Kidney glomerular epithelial cell (primary cell): ENCODE measurements around the gene ZSWIM3.

ENCODE experiments used
- DNase-seq: peaks from one replicate; lab custom pipeline; 2025; lab: John Stamatoyannopoulos, UW

Gene ZSWIM3

DNA sequence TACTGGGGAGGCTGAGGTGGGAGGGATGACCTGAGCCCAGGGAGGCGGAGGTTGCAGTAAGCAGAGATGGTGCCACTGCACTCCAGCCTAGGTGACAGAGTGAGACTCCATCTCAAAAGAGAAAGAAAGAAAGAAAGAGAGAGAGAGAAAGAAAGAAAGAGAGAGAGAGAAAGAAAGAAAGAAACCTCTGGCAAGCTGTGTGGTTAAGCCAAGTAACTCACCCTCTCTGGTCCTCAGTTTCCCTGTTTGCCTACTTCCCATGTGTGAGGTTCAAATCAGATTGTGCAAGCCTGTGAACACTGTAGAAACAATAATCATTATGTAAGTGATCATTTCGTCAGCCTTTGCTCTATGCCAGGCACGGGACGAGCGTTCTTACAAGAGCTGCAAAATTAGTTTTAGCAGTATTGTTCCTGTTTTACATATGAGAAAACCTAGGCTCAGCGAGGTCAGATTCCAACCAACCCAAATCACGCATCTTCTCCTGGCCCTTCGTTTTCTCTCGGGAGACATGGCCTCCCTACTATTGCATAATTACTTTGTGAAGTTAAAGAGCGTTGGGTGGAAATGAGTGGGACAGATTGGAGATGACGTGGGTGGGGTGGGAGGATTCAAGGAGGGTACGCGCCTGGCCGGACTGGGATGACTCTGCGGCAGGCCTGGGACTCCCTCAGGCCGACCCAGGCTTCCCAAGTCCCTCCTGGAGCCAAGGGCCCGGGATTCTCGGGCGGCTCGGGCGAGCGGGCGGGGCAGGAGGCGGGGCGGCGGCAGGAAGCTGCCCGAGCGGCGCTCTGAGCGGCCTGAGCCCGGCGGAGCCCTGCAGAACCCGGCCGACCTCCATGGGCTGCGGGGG lies 24.2 kb upstream of the ZSWIM3 start, which contains the start of gene SNX21:
Gene SNX21 (plus strand): TSS at position 770 of the 853 bp plus-strand sequence. CDS start 121 bp downstream, outside the sequence.
- peak; percentile 84 for DNase-seq

DNA sequence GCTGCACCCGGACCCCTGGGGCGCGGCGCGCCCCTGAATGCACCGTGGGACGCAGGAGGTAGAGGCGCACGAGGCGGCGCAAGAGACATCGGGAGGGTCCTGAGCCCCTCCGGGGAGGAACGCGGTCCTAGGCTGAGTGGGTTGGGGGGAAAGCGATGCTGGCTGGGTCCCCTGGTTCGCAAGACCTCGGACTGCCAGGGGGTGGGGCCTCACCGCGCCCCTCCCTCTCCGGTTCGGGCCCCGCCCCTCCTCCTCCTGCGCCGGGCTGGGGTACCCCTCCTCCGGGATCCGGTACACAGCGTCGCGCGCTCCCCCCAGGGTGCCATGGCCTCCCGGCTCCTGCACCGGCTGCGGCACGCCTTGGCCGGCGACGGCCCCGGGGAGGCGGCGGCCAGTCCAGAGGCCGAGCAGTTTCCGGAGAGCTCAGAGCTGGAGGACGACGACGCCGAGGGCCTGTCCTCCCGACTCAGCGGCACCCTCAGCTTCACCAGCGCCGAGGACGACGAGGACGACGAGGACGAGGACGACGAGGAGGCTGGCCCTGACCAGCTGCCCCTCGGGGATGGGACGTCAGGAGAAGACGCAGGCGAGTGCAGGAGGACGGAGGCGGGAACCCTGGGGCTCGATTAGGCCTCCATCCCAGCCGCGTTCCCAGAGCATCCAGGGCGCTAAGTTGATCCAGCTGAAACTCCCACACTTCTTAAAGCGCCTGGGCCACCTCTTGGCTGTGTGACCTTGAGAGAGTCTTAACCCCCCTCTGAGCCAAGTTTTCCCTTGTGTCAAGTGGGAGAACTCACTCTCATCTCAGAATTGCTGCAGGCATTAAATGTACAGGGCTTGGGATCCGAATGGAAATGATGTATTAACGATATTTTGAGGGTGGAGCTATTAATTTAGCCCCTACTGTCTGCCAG lies 23.3 kb upstream of the ZSWIM3 start:
- peak; percentile 36 for DNase-seq

DNA sequence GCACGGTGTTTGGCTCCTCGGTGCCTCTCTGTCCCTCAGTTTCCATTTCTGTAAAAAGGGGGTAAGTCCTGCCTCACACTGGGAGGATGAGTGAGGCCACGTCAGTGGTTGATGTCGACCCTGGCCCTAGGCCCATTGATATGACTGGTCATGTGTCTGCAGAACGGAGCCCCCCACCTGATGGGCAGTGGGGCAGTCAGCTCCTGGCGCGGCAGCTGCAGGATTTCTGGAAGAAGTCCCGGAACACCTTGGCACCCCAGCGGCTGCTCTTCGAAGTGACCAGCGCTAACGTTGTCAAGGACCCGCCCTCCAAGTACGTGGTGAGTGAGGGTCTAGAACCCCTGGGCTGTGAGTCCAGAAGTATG lies 22.6 kb upstream of the ZSWIM3 start:
- no peak for DNase-seq

DNA sequence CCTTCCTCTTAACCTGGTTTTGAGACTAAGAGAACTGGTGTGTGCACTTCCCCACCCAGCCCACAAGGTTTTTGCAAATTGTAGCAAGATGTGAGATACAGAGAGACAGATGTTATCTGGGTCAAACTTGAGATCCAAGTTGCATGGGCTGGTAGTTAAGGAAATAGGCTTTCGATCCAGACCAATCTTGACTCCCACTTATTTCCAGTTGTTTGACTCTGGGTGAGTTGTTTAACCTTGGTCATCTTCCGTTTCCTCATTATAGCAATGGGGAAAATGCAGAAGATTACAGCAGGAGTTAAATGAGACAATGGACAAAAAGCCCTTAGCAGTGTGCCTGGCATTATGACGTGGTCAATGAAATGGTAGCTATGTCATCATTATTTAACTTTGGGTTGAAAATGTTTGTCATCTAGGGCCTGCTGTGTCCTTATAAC lies 22.1 kb upstream of the ZSWIM3 start:
- DNase-seq: no peak

DNA sequence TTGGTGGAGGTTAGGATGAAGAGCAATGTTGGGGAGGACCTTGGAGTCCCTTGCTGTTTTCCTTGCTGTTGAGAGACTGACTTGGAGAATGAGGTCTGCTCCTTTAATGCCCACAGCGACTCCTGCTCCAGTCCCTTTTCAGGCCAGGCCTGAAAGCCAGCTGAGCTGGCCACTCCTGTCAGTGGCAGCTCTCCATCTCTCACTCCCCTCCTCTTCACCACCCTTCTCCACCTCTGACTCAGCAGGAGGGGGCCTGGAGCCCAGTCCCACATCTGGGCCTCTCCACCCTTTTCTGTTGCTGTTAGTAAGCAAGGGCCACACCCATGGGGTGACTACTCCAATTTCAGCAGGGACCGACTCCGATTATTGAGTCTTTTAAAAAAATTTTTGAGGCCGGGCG lies 21.6 kb upstream of the ZSWIM3 start:
- DNase-seq: no peak

DNA sequence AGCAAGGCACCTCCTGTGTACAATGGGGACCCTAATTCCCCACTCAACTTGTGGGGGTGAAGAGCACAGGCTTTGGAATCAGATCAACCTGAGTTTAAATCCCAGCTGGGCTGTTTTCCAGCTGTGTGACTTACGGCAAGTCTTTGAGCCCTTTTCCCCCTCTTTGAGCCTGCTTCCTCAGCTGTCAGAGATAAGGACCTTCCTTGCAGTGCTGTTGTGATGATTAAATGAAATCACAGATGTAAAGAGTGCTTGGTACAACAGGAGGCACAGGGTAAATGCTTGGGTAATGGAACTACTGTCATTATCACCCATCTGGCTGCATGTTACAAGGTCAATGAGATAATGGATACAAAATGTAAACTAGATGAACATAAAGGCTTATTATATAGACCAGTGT lies 20.6 kb upstream of the ZSWIM3 start:
- DNase-seq: no peak

DNA sequence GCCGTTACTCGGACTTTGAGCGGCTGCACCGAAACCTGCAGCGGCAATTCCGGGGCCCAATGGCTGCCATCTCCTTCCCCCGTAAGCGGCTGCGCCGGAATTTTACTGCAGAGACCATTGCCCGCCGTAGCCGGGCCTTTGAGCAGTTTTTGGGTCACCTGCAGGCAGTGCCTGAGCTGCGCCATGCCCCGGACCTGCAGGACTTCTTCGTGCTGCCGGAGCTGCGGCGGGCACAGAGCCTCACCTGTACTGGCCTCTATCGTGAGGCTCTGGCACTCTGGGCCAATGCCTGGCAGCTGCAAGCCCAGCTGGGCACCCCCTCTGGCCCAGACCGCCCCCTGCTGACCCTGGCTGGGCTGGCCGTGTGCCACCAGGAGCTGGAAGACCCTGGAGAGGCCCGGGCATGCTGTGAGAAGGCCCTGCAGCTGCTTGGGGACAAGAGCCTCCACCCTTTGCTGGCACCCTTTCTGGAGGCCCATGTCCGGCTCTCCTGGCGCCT lies 16.7 kb upstream of the ZSWIM3 start:
- no peak for DNase-seq

DNA sequence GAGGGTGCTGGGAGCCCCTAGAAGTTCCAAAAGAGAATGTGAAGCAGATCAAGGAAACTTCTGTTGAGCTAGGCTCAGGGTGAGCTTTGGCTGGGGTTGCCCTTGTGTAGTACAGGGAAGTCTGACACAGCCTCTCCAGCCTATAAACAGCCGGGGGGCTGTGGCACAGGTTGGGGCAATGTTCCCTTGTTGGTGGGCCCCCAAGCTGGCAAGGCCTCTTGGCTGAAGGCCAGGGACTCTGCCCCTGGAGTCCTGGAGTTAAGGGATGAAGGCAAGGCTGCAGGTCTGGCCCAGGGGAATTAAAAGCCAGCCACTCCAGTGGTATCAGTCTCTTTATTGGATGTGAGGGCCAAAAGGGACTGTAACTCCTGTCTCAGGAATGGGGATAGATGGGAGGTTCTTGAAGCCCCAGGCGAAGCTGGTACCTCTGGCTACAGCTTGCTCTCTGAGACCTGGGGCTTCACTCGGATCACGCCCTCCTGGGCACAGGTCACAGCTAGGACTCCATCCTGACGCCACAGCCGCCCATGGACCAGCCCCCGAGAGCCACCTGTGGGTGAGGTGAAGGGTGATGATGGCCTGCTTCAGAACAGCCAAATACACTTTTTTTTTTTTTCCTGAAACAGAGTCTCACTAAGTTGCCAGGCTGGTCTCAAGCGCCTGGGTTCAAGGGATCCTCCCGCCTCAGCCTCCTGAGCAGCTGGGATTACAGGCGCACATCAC lies 15.8 kb upstream of the ZSWIM3 start:
- no peak for DNase-seq

DNA sequence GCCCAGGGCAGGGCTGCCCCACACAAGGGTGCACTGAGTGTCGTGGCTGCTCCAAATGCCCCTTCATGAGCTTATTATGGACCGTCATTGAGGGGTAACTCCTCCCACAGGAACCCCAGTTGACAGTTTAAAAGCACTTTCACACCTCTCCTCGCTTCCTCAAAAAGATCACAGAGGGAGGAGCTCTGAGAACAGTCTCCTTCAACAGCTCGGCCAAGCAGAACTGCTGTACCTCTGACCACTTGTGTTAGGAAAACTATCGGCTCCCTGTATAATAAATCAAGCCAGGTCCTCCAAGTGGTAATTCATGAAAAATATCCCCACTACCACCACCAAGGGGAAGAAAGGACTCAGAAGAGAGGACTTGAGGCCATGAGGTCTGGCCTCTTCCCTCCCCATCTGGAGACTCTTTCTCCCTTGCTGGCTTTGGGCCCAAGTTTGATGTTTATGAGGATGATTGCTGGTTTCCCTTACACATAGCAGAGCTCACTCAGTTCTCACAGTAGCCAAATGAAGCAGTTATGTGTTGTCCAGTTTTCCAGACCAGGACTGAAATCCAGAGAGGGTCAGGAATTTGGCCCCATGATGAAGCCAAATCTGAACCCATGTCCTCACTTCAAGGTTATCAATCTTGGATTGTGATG lies 15.1 kb upstream of the ZSWIM3 start:
- DNase-seq: no peak

DNA sequence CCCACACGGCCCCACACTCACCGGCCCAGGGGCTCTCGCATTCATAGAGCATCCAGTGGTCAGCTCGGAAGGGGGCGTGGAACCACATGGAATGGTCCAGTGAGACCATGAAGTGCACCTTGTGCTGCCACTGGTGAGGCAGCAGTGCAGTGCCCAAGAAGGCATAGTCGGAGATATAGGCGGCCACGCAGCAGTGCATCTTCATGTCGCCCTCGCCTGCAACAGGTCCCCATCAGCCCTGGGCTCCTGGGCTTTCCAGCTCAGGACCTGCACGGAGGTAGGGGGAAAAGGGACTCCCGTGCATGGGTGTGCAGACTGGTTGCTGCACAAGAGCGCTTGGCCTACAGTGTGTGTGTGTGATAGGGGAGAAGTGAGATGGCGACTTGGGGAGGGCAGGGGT lies 13.9 kb upstream of the ZSWIM3 start:
- no peak for DNase-seq

DNA sequence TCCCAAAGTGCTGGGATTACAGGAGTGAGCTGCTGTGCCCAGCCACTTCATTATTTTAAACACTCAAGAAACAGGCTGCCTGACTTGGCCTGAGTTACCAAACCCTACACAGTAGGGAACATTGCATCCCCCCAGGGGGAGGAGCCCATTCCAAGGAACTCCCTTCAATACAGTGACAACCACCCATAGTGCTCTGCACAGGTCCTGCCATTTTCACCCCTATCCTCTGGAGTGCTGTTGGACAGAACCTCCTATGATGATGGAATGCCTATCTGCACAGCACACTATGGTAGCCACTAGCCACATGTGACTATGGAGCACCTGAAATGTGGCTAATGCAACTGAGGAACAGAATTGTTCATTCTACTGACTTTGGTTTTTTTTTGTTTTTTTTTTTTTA lies 12.0 kb upstream of the ZSWIM3 start:
- DNase-seq: no peak

DNA sequence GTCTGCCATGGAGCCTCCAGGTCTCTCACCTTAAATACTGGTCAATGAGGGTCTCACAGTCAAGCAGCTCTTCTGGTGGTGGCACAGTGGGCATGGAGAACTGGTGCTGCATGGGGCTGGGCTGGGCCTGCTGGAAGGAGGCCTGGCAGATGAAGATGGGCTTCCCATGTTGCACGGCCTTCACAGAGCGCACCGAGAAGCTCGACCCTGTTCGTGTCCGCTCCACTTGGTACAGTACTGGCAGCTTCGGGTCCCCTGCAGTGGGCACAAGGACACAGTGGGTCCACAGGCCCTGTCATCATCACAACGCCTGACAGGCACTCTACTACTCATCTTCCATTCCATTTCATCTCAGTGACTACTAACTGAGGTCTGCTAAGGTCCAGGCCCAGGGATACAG lies 9.0 kb upstream of the ZSWIM3 start:
- DNase-seq: no peak

DNA sequence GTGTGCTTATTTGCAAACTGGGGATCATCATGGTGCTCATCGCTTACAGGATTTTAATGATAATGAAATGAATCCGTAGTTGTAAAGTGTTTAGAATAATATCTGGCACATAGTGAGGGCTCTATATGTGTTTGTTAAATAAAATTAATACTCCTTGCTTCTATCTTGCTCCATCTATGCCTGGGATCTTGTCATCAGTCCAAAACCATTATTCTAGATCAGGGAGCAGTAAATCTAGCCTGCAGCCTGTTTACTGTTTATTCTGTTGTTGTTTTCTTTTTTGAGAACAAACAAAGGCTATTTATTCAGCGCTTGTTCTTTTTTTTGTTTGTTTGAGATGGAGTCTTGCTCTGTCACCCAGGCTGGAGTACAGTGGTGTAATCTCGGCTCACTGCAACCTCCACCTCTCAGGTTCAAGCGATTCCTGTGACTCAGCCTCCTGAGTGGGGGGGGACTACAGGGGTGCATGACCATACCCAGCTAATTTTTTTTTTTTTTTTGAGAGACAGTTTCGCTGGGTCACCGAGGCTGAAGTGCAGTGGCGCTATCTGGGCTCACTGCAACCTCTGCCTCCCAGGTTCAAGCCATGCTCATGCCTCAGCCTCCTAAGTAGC lies 8.3 kb upstream of the ZSWIM3 start:
- DNase-seq: no peak

DNA sequence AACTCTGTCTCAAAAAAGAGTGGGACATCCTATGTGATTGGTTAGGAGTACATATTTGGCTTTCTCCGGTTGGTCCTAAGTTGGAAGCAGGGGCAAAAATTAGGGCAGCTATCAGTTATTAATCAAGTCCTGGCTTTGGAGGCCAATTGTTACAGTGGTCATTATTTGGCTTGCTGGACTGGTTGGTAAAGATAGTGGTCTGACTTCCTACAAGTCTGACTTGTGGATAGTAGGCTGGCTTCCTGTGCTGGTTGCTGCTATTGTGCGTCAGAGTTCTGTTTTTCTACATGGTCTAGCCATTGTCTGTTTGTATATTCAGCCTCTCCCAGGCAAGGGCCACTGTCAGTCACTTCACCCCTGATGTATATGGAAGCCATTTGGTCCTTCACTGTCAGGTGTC lies 7.2 kb upstream of the ZSWIM3 start:
- DNase-seq: no peak

DNA sequence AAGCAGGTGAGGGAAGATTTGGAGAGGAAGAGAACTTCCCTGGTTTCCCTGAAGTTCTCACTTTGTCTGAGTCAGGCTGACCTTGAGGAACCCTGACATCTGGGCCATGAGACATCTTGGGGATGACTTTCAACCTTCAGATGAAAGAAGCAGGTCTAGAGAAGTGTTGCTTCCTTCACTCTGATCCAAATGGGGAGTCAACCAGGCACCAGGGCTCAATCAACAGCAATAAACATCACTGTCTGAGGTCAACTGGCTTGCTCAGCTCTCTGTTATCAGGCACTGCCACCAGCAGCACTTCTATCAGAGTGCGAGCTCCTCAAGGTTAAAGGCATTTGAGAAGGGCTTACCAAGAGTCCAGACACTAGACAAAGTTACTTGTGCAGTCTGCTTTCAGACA lies 6.5 kb upstream of the ZSWIM3 start:
- no peak for DNase-seq

DNA sequence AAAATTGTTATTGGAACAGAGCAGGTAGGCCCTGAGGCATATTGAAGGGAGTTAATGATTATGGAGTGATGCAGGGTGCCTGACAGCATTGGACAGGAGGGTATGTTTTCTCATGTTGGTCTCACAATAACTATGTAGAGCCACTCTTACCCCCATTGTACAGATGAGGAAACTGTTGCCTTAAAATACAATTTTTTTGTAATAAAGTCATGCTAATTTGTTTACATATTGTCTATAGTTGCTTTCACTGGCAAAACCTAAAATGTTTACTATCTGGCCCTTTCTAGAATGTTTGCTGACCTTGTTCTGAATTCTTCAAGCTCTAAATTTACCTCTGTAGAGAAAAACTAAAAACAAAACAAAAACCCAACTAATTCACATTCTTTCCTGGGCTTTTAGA lies 5.9 kb upstream of the ZSWIM3 start:
- DNase-seq: no peak

DNA sequence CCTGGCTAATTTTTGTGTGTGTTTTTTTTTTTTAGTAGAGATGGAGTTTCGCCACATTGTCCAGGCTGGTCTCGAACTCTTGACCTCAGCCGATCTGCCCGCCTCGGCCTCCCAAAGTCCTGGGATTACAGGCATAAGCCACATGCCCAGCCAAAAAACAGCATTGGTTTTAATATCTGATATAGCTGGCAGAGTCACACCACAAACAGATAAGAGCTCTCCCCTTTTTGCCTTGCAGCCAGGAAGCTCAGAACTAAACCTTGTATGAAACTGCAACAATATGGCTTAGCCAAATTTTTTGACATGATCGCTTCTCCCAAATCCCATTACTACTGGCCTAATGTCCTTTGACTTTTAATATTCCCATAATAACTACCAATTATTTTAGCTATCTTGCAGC lies 5.1 kb upstream of the ZSWIM3 start:
- no peak for DNase-seq

DNA sequence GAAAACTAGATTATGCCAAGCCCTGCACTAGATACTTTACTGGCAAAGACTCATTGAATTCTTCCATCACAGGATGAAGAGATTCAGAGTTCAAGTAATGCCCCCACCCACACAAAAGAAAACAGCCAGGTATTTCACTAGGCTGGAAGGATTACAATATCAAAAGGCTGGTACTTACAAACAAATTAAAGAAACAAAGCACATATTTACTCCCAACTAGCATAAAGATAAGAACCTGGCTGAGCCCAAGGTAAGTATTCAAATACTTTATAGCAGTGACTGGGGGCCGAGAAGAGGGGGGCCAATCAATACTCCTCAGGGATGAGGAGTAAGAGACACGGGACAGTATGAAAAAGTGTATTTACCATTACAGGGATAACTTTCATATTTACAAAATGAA lies 3.9 kb upstream of the ZSWIM3 start:
- no peak for DNase-seq

DNA sequence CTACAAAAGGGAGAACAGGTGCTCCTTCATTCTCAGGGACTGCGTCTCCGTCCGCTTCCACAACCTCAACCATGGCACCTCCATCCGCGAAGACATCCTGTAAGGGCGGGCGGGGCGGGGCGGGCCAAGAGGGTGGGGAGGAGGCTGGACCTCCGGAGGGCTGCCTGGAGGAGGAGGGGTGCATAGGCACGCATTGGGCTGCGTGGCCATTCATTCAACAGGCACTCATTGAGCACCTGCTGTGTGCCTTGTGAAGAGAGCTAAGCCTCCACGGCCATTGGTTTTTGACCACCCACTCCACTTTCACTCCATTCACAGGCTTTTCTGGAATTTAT lies 435 bp downstream of the ZSWIM3 start:
- DNase-seq: no peak

DNA sequence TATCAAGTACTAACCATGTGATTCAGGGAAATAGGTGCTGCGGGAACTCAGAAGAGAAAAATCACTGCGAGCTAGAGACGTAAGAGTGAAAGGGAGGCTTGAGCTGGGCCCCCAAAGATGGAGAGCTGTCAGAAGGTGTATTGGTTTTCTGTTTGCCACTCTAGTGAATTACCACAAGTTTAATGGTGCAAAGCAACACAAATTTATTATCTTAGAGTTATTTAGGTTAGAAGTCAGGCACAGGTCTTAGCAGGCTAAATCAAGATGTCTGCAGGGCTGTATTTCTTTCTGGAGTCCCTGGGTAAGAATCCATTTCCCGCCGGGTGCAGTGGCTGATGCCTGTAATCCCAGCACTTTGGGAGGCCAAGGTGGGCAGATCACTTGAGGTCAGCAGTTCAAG lies 2.5 kb downstream of the ZSWIM3 start:
- DNase-seq: no peak

DNA sequence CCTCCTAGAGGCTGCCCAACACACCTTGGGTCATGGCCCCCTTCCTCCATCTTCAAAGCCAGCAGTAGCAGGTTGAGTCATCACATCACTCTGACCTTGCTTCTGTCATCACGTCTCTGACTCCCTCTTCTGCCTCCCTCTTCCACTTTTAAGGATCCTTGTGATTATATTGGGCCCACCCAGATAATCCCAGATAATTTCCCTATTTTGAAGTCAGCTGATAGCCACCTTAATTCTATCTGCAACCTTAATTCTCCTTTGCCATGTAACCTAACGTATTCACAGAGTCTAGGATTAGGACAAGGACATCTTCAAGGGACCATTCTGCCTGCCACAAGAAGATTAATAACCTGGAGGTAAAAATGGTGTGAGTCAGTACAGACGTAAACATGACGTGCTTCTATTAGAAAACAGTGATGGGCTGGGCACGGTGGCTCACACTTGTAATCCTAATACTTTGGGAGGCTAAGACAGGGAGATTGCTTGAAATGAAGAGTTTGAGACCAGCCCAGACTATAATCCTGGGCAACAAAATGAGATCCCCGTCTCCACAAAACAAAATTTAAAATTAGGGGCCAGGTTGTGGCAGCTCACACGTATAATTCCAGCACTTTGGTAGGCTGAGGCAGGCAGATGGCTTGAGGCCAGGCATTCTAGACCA lies 3.3 kb downstream of the ZSWIM3 start:
- DNase-seq: no peak
